HG02798 (cell line): ENCODE measurements around the gene GMDS.

Experiments
- ATAC-seq: cut with Tn5 transposase; IDR thresholded peaks from one replicate; pipeline ENCODE4 v1.9.1; 2021; ENCODE audit warnings: mild to moderate bottlenecking; ENCODE audit not compliant: unreplicated experiment, poor library complexity

The GMDS gene

GRCh38 chr6:1915226-1915625 is 330.2 kb downstream of the GMDS start:
- ATAC-seq, result no peak

GRCh38 chr6:1913577-1913976 is 331.8 kb downstream of the GMDS start:
- ATAC-seq, result no peak

- no peak for ATAC-seq
Measured at GRCh38 chr6:1912731-1913130, 332.7 kb downstream of the GMDS start.

DNA sequence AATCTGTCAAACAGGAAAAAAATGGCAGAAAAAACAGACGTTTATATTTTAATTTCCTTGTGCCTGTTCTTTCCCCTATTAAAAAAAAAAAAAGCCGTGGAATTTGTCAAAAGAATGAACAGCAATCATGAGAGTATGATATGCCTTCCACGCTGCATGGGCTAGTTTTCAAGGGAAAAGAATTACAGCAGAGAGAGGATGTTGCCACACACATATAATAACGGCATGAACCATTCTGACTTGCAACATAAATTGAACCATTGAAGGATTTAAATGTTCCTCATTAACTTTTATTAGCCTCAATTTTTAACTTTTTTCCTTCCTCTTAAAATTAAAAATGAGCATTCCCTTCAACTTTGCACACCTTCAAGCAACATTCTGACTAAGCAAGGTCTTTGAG is 333.9 kb downstream of the GMDS start:
- ATAC-seq, result no peak

DNA sequence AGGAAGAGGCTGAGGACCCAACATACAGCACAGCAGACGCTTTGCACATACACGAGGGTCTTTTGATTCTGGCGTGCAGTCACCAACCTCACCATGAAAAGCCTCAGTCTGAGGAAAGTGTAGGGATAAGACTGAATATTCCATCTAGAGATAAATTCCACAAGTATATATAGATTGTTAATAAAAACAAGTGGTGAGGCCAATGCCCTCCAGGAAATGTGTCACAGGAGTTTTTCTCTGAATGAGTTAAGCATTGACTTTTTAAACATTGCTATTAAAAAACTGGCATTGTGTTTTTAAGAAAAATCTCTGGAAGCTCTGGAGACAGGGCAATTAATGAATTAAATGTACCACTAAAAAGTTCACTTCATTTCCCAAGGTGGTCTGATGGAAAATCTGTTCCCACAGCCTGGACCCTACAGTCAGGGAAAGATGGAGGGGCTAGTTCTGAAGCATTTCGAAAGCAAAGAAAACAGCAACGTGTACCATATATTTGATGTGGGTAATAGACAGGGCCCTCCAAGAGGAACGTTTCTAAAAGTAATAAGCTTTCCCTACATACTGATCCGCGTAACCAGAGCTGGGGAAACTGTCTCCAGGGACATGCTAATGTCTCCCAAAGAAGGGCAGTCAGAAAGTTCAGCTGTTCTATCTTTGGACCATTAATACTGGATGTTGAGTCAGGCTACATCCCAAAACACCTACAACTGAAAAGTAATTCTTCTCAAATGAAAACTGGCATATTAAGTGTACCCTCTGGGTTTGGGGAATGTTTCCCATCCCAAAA is 334.6 kb downstream of the GMDS start:
- ATAC-seq, result no peak

DNA sequence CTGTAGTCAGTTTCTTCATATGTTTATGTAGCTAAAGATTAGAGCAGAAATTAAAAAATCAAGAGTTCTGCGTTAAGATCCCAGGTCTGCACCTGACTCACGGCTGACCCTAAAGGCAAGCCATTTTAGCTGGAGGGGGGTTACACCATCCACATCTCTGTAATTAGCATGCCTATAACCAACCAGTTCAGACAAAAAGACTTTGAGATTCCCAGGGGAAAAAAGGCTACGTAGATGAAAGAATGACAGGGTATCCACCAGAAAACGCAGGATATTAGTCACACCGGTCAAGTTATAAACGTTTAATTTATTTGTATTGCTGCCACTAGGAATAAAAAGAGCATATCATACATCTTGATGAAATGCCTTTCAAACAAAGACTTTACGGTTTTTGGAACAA is 336.6 kb downstream of the GMDS start:
- no peak for ATAC-seq

GRCh38 chr6:1906609-1907008 is 338.8 kb downstream of the GMDS start:
- ATAC-seq, result no peak

DNA sequence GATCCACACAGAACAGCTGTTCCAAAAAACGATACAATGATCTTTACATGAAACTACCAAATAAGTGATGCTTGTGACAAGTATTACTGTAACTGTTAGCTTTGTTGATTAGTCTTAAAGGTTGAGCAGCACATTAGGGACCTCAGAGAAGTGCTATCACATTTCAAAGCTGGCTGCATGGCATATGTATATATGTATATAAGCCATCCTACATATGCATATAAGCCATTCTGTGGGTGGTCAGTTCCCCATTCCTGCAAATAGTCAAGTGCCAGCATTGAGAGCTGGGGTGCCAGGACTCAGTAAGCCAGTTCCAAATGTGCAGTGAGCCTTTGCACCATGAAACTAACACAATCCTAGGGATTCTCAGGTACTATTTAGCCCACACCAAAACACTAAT is 339.4 kb downstream of the GMDS start:
- ATAC-seq, result no peak

GRCh38 chr6:1904898-1905297 is 340.5 kb downstream of the GMDS start:
- no peak for ATAC-seq

DNA sequence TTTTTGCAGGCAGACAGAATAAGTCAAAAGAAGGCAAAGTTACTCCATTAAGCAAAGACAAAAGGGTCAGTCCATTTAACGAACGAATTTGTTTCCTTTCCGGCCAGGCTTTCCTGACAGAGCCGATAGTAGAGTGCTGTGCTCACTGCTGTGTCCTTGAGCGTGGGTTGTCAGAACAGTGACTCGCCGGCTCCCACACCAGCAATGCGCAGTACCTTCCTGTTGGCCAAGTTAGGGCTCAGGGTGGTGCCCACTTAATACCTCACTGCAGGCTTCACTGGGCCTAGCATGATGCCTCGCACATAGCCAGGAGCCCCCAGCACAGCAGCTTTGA is 341.0 kb downstream of the GMDS start:
- no peak for ATAC-seq

- no peak for ATAC-seq
Measured at GRCh38 chr6:1903780-1904465, 341.5 kb downstream of the GMDS start.

GRCh38 chr6:1901556-1901955 is 343.8 kb downstream of the GMDS start:
- no peak for ATAC-seq

GRCh38 chr6:1896897-1897296 is 348.5 kb downstream of the GMDS start:
- no peak for ATAC-seq

DNA sequence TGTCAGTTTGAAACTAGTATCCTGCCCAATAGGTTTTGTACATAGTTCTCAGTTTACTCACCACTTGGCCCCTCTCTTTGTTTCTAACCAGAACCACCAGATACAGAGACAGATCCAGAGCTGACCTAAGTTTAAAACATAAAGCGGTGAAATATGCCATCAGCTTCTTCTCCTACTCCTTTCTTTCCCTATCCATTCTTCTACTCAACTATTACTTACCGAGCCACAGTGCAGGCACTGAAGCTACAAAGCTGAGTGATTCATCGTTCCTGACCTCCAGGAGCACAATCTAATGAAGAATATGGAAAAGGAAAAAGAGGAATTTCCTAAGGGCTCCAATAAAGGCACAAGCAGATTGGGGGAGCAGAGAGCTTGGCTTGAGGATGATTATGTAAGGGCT is 349.7 kb downstream of the GMDS start:
- no peak for ATAC-seq

GRCh38 chr6:1894954-1895353 is 350.5 kb downstream of the GMDS start:
- no peak for ATAC-seq

- no peak for ATAC-seq
Measured at GRCh38 chr6:1893470-1894130, 351.8 kb downstream of the GMDS start.

DNA sequence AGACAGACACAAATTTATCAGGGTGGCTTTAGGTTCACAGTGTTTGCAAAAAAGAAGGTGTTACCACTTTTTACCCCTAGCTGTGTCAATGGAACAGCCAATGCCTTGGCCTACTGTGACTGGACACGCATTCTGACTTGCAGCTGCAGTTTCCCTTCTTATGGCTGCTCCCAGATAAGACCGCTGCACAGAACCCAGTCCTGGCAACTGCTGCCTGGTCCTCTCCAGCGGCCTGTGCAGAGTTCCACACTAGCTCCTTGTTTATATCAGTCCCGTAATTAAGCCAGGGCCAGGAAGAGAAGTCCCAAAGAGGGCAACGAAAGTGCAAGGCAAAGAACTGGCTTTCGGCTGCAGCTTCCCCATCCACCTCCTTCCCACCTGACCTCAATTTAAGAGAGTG is 352.7 kb downstream of the GMDS start:
- ATAC-seq, result no peak

DNA sequence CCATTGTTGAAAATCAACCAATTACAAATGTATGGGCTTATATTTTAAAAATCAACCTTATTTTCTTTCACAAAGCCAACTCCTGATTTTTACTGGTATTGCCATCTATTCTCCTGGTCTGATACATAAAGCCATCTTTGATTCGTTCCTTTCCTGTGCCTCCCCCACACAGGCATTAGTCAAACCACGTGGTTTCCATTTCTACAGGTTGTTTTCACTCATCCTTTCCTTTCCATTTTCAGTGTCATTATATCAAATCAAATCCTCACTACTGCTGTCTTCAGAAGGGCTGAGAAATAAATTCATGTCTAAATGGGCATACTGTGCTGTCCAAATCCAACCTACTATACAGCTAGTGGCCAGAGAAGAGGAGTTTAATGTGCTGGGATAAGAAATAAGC is 354.4 kb downstream of the GMDS start:
- no peak for ATAC-seq

DNA sequence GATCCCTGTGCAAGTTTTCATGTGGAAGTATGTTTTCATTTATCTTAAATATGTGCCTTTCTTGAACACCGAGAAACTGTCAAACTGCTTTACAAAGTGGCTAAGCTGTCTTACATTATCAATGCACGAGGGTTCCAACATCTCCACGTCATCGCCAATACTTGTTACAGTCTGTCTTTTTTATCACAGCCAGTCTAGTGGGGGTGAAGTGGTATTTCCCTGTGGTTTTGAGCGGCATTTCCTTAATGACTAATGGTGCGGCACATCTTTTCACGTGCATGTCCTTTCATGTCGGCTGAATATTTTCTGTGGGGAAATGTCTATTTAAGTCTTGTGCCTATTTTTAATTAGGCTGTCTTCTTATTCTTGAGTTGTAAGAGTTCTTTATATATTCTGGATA is 355.3 kb downstream of the GMDS start:
- no peak for ATAC-seq

DNA sequence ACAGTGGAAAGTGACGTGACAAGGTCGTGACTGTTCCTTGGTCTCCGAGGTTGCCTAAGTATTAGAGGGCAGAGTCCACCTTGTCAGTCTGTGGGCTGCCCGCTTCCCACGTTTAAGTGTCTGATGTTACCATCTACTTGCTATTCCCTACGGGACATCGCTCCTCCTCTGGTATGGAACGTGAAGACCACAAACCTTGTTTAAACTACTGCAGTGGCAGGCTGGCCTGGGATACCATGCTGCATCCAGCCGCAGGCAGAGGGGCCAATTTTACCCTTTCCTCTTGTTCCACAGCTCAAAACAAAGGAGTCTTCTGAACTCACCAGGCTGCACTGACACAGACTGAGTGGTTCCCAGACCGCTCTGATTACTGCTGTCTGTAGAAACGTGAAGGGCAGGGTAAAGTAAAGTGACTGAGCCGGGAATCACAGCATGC is 359.8 kb downstream of the GMDS start:
- ATAC-seq, result no peak

DNA sequence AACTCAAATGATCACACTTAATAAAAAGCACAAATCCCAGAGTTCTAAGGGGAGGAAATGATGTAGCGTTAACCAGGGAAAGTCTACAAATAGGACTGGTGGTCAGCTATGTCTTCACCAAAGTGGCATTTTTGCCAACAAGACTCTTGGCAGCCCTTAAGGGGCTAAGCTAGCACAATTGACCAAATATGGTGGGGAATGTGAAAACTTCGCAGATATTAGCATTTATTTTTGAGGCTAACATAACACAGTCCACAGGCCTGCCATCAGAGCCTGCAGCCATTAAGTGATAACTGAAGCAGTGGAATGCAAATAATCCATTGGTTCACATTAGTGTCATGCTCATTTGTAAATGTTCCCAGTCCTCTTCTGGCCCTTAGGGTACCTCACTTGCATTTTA is 361.1 kb downstream of the GMDS start:
- no peak for ATAC-seq

- no peak for ATAC-seq
Measured at GRCh38 chr6:1878330-1878729, 367.1 kb downstream of the GMDS start.
